Measurements from ENCODE around the gene ETV7.

DNA sequence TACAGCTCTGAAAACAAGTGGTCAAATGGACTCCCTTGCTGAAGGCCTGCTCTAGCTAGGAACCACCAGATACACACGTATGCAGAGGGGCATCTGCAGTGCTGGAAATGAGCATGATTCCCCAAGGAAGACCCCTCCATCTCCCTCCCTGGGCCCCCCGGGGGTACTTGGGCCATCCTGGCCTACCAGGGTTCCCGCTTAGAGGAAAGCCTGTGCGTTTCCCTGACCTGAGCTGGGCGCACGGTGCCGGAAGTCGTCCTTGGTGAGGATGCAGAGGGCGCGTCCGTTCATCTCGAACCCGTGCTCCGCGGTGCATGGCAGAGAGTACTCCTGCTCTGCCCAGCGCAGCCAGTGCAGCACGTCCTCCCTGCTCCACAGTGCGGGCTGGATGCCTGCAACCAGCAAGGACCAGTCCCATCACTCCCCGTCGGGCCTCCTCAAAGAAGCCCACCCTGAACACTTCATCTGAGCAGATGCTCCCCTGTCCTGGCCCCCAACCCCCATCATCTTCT, 11.8 kb downstream of the ETV7 start:
- TF ChIP-seq, protein P1, sequence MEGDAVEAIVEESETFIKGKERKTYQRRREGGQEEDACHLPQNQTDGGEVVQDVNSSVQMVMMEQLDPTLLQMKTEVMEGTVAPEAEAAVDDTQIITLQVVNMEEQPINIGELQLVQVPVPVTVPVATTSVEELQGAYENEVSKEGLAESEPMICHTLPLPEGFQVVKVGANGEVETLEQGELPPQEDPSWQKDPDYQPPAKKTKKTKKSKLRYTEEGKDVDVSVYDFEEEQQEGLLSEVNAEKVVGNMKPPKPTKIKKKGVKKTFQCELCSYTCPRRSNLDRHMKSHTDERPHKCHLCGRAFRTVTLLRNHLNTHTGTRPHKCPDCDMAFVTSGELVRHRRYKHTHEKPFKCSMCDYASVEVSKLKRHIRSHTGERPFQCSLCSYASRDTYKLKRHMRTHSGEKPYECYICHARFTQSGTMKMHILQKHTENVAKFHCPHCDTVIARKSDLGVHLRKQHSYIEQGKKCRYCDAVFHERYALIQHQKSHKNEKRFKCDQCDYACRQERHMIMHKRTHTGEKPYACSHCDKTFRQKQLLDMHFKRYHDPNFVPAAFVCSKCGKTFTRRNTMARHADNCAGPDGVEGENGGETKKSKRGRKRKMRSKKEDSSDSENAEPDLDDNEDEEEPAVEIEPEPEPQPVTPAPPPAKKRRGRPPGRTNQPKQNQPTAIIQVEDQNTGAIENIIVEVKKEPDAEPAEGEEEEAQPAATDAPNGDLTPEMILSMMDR (IDR thresholded peaks at IDR 0.05): no peak
- no peak for TF ChIP-seq POLR2A (IDR thresholded peaks at IDR 0.05)

All from breast epithelium (tissue), 3 donors.